ENCODE measurements around the gene AVL9.

Gene AVL9

GRCh38 chr7:32516551-32517100 is 21.3 kb downstream of the AVL9 start:
- DNase-seq (ENCODE audit: low read depth): no peak
- in situ Hi-C loops (cut with HindIII; ENCODE audit: low sequenced_read_pairs): no loop called here
- no peak overlapping the region for H3K4me3 ChIP-seq (ENCODE audit: low read depth, low read length)
- no peak for TF ChIP-seq CTCF (IDR thresholded peaks at IDR 0.05; ENCODE audit: low read depth, low read length, missing control alignments)

GRCh38 chr7:32518534-32519140 is 23.3 kb downstream of the AVL9 start:
- TF ChIP-seq CTCF (IDR thresholded peaks at IDR 0.05; ENCODE audit: low read depth, low read length, missing control alignments): no peak
- in situ Hi-C loops (cut with HindIII; ENCODE audit: low sequenced_read_pairs): no loop called here
- H3K4me3 ChIP-seq (ENCODE audit: low read depth, low read length): no peak overlapping the region
- no peak for DNase-seq (ENCODE audit: low read depth)

- DNase-seq (ENCODE audit: low read depth): no peak
- H3K4me3 ChIP-seq (ENCODE audit: low read depth, low read length): no peak overlapping the region
- no peak for TF ChIP-seq CTCF (IDR thresholded peaks at IDR 0.05; ENCODE audit: low read depth, low read length, missing control alignments)
- in situ Hi-C loops (cut with HindIII; ENCODE audit: low sequenced_read_pairs): no loop called here
Measured at GRCh38 chr7:32519763-32520162, 24.5 kb downstream of the AVL9 start.

- DNase-seq (ENCODE audit: low read depth): no peak
- no peak overlapping the region for H3K4me3 ChIP-seq (ENCODE audit: low read depth, low read length)
- no peak for TF ChIP-seq CTCF (IDR thresholded peaks at IDR 0.05; ENCODE audit: low read depth, low read length, missing control alignments)
- in situ Hi-C loops (cut with HindIII; ENCODE audit: low sequenced_read_pairs): no loop called here
Measured at GRCh38 chr7:32522746-32523530, 27.6 kb downstream of the AVL9 start.

- no peak overlapping the region for H3K4me3 ChIP-seq (ENCODE audit: low read depth, low read length)
- TF ChIP-seq CTCF (IDR thresholded peaks at IDR 0.05; ENCODE audit: low read depth, low read length, missing control alignments): no peak
- in situ Hi-C loops (cut with HindIII; ENCODE audit: low sequenced_read_pairs): no loop called here
- no peak for DNase-seq (ENCODE audit: low read depth)
Measured at GRCh38 chr7:32524631-32525030, 29.3 kb downstream of the AVL9 start.

GRCh38 chr7:32525839-32526238 is 30.6 kb downstream of the AVL9 start:
- in situ Hi-C loops (cut with HindIII; ENCODE audit: low sequenced_read_pairs): no loop called here
- H3K4me3 ChIP-seq (ENCODE audit: low read depth, low read length): no peak overlapping the region
- no peak for DNase-seq (ENCODE audit: low read depth)
- no peak for TF ChIP-seq CTCF (IDR thresholded peaks at IDR 0.05; ENCODE audit: low read depth, low read length, missing control alignments)
